GM12865 (cell line): ENCODE data around the gene IDH3G.
"Not testable (repeated sequence)": the region's sequence is repeated elsewhere in the genome, so short reads cannot be mapped to it uniquely, and the experiment has no call there.

Source experiments
- DNase-seq: peaks from one replicate; pipeline ENCODE4 v3.0.0; 2010; ENCODE audit warnings: low read depth
- H3K4me3 ChIP-seq: 2 replicates; pipeline ENCODE4 v1.5.1; 2011; ENCODE audit warnings: mild to moderate bottlenecking, low read depth, low read length, control low read depth
- TF ChIP-seq, protein P1 (sequence below): IDR thresholded peaks from 2 replicates; pipeline ENCODE4 v1.5.1; 2011; ENCODE audit warnings: low read length, control low read depth, low read depth, inconsistent platforms; ENCODE audit not compliant: insufficient read depth; ENCODE audit errors: missing control alignments

Gene IDH3G

DNA sequence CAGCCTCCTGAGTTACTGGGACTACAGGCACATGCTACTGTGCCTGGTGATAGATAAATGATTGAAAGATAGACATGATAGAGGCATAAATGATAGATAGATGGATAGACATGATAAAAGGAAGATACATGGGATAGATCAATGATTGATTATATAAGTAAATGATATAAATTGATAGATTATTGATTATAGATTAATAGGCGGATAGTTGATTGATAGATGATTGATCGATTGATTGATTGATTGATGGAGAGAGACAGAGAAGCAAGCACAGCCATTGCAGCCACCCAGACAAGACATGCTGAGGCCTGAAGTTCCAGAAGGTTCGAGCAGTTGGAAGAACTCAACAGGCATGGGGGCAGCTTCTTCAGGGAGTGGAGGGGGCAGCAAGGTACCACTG, 47.8 kb downstream of the IDH3G start:
- no peak for DNase-seq
- H3K4me3 ChIP-seq, result no peak overlapping the region

DNA sequence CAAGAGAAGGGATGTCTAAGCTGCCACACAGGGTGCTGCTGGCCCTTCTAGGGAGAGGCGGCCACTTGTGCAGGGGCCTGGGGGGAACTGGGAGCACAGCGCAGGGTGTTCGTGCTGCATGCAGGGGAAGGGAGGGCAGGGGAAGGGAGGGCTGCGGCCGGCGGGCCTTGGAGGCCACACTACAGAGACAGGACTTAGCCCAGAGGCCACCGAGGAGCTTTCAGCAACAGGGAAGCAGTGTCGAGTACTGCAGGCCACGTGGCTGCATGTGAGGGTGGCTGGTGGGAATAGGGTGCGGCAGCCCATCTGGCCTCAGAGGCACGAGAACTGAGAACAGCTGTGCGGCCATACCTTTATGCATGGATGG, 49.1 kb downstream of the IDH3G start:
- H3K4me3 ChIP-seq, DNase-seq: not testable (repeated sequence)

More for the DNA sequence above, 47.8 kb downstream of the IDH3G start:
- TF ChIP-seq, protein P1, sequence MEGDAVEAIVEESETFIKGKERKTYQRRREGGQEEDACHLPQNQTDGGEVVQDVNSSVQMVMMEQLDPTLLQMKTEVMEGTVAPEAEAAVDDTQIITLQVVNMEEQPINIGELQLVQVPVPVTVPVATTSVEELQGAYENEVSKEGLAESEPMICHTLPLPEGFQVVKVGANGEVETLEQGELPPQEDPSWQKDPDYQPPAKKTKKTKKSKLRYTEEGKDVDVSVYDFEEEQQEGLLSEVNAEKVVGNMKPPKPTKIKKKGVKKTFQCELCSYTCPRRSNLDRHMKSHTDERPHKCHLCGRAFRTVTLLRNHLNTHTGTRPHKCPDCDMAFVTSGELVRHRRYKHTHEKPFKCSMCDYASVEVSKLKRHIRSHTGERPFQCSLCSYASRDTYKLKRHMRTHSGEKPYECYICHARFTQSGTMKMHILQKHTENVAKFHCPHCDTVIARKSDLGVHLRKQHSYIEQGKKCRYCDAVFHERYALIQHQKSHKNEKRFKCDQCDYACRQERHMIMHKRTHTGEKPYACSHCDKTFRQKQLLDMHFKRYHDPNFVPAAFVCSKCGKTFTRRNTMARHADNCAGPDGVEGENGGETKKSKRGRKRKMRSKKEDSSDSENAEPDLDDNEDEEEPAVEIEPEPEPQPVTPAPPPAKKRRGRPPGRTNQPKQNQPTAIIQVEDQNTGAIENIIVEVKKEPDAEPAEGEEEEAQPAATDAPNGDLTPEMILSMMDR, result no peak

DNA sequence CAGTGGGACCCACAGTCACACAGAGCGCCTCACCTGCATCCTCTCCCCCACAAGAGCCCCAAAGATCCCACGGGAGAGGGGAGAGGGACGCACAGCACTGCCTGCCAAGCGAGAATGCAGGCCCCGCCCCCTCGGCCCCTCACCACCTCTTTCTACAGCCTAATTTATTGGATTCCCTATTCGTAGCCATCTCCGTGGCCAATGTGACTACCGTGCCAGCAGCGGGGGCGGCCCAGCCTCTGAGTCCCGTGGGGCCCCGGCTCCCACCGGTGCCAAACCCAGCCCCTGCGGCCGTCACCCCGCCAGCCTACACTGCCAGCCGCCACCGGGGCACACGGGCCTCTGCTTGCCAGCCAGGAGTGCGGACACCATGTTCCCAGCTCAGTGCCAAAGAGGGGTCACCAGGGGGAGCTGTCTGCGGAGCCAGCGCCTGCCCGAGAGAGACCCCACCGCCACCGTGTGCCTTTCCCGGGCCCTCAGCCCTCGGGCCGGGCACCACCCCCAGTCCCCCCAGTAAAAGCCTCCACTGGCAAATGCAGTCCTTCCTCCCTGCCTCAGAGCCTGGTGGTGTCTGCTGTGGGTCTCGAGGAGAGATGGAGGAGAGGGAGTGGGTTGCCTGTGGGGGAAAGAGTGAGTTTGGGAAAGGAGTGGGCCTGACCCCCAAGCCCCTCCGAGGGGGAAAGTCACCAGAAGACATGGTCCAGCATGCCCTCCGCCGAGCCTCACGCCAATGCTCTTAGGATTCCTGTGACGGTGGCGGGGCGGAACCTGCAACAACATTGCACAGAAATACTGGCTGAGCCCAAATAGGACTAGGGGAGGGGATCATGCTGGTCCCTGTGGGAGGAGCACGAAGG, 49.7 kb downstream of the IDH3G start:
- no peak for DNase-seq
- TF ChIP-seq, protein P1, result peak; percentile 11
- no peak overlapping the region for H3K4me3 ChIP-seq

DNA sequence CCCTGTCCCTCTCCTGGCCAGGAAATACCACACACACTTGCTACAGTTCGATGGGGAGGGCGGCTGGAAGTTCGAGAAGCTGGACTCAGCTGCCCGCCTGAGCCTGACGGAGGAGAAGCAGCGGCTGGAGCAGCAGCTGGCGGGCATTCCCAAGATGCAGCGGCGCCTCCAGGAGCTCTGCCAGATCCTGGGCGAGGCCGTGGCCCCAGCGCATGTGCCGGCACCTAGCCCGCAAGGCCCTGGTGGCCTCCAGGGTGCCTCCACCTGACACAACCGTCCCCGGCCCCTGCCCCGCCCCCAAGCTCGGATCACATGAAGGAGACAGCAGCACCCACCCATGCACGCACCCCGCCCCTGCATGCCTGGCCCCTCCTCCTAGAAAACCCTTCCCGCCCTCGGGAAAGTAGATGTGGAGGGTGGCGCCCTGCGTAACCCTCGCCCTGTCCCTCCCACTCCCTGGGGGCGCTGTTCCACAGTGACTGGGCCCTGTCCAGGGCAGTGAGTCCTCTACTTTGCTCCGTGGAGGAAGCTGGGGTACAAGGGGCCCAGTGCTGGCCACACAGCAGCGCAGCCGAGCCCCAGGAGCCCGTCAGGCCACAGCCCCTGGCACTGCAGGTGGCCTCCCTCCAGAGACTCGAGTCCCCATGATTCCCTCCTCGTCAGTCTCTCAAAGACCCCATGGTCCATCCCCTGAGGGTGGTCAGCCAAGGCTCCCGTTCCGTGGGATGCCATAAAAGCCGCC, 50.5 kb downstream of the IDH3G start:
- H3K4me3 ChIP-seq, DNase-seq: not testable (repeated sequence)

DNA sequence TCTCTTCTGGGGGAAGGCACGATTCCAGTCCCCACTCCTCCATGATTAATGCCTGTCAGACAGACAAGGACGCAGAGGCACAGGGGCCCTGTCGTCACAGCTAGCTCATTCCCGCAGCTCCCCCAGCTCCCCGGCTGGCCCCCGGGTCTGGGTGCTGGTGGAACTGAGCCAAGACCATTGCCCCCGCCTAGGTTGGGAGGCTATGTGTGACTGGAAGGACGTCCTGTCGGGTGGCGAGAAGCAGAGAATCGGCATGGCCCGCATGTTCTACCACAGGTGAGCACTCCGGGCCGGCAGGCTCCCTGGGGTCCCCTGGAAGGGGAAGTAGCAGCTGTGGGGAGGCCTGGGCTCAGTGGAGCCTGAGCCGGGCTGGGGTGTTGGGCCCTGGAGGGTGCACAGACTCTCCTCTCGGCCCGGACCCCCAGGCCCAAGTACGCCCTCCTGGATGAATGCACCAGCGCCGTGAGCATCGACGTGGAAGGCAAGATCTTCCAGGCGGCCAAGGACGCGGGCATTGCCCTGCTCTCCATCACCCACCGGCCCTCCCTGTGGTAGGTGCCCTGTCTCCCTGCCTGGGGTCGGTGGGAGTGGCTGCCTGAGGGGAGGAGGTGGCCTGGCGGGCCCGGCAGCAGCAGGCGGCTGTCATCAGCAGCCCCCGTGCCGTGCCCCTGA, 51.2 kb downstream of the IDH3G start:
- DNase-seq, H3K4me3 ChIP-seq: not testable (repeated sequence)

DNA sequence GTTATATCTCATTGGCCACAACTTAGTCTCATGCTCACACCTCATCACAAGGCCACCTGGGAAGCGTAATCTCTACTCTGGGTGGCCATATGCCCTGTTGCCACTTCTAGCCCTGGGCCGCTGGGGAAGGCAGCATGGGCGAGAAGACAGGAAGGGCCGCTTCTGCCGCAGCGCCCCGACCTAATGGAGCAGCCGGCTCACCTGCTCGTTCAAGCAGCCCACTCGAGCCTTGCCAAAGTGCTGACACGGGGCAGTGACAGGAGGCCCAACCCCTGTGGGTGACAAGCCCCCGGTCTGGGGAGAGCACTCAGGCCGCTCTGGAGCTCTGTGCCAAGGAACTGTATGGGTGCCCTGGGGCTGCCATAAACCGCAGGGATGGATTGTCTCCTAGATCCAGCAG, 52.1 kb downstream of the IDH3G start:
- DNase-seq, H3K4me3 ChIP-seq: not testable (repeated sequence)

DNA sequence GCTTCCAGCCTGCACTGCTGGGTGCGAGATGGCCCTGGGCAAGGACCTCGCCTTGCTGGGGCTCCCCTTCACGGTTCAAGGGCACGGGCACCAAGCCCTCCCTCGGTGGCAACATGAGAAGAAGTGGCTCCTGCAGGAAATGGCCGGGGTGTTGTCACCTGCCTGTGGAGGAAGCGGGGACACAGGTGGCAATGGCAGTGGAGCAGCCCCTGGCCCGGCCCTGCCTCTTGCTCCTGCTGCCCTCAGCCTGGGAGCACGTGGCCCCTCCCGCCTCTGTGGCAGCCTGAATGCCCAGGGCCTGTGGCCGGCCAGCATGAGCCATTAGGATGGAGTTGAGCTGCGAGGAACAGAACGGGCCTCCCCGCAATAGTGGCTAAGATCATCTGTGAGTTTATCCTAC, 52.7 kb downstream of the IDH3G start:
- DNase-seq, result no peak
- H3K4me3 ChIP-seq, result no peak overlapping the region
- TF ChIP-seq, protein P1, result no peak

DNA sequence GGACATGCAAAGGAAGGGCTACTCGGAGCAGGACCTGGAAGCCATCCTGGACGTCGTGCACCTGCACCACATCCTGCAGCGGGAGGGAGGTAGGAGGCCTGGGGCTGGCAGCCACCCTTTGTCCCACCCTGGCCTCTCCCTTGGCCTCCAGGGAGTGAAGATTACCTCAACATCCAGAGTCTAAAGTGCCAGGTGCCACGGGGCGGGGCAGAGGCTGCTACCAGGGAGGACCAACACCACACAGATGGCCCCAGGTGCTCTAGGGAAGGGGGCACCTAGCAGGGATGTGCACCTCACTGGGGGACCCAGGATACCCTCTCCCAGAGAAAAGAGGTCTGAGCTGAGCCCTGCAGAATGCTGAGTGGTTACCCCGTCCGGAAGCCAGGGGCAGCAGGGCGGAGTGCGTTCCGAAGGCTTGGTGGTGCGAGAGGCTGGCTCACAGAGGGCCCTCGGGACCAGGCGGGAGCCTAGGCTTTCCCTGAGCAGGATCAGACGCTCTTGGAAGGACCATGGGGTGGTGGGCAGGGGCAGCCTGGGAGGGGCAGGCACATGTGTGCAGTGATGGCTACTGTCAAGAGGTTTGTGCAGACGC, 53.4 kb downstream of the IDH3G start:
- no peak for DNase-seq
- TF ChIP-seq, protein P1, result no peak
- no peak overlapping the region for H3K4me3 ChIP-seq
